Lower lobe of right lung (tissue), 2 donors: ENCODE data around the gene RAB3B. TPM values are rescaled to one million over a fixed set of nuclear protein-coding genes. Genes with fewer than 3 reads are reported as not detected.
"Not testable (repeated sequence)": the region's sequence is repeated elsewhere in the genome, so short reads cannot be mapped to it uniquely, and the experiment has no call there.

Experiments used
- ATAC-seq, 2 donors: fragments of 200-7000 bp; cut with Tn5 transposase; one replicate each; pipeline ENCODE4 v1.9.1; 2020 to 2022; ENCODE audit warnings: mild to moderate bottlenecking in 2 of 2, moderate library complexity in 2 of 2
- DNase-seq: peaks from one replicate; pipeline ENCODE4 v3.0.0-alpha.2; 2020
- H3K27ac ChIP-seq: fragments of 200-600 bp; one replicate; pipeline ENCODE4 v1.8.0; 2022
- H3K27me3 ChIP-seq: fragments of 200-600 bp; one replicate; pipeline ENCODE4 v1.8.0; 2022; ENCODE audit warnings: low read depth
- H3K36me3 ChIP-seq: fragments of 200-600 bp; one replicate; pipeline ENCODE4 v1.8.0; 2022; ENCODE audit warnings: mild to moderate bottlenecking
- H3K4me1 ChIP-seq: fragments of 200-600 bp; one replicate; pipeline ENCODE4 v1.8.0; 2022
- H3K4me3 ChIP-seq: fragments of 200-600 bp; one replicate; pipeline ENCODE4 v1.8.0; 2022; ENCODE audit warnings: mild to moderate bottlenecking
- H3K9me3 ChIP-seq: fragments of 200-600 bp; one replicate; pipeline ENCODE4 v1.8.0; 2022
- CTCF ChIP-seq: fragments of 200-600 bp; IDR thresholded peaks from one replicate; pipeline ENCODE4 v1.8.0; 2022; ENCODE audit warnings: antibody characterized with exemption, mild to moderate bottlenecking
- intact Hi-C: fragments of 100-400 bp; cut with DNase I; formaldehyde crosslinking; loops from one replicate; pipeline ENCODE4 v1.11.0; 2022
- total RNA-seq: library from RNA; stranded (reverse); fragmentation: NEBNext Ultra II Directional; extraction: Animal tissue kit (Norgen Biotek cat#: 25700); gene quantifications from one replicate; pipeline ENCODE4 v1.2.1, GENCODE V29; 2021
- donor health status: DM: no; HTN: yes; CAD: no; lungs with severe emphysema.

RAB3B gene
- total RNA-seq, 1 donor from 2014 or later: 0.06 TPM

- peak in 1 of 2 donors; percentile 30 for ATAC-seq
Observed at GRCh38 chr1:51878308-51878615, 112.2 kb downstream of the RAB3B start.

GRCh38 chr1:51877434-51878307 lies 112.8 kb downstream of the RAB3B start:
- H3K4me1 ChIP-seq: peaks cover 36% of the 10 kb centered on the region
- no peaks in the 10 kb centered on the region for H3K9me3 ChIP-seq
- DNase-seq (no peak), ATAC-seq (peak; percentile 10 to 36)
- intact Hi-C loops: no loop called here
- peak overlapping the region; percentile 94 for H3K27ac ChIP-seq
- peaks cover 7% of the 10 kb centered on the region for H3K27me3 ChIP-seq
- H3K4me3 ChIP-seq: peak overlapping the region; percentile 86
- TF ChIP-seq CTCF: no peak
- no peaks in the 10 kb centered on the region for H3K36me3 ChIP-seq

More at GRCh38 chr1:51878308-51878615, 112.2 kb downstream of the RAB3B start:
- Histone ChIP-seq H3K9me3 (no peaks in the 10 kb centered on the region), H3K27me3 (peaks cover 7% of the 10 kb centered on the region), H3K4me1 (peaks cover 36% of the 10 kb centered on the region), H3K27ac (peak overlapping the region; percentile 94), H3K36me3 (no peaks in the 10 kb centered on the region), H3K4me3 (peak overlapping the region; percentile 86)
- no peak for DNase-seq
- TF ChIP-seq CTCF: no peak
- intact Hi-C loops: no loop called here

- no peak for ATAC-seq
- no peak for DNase-seq
- Histone ChIP-seq H3K27me3 (no peaks in the 10 kb centered on the region), H3K36me3 (no peaks in the 10 kb centered on the region), H3K4me1 (peaks cover 45% of the 10 kb centered on the region), H3K27ac (no peak overlapping the region), H3K4me3 (no peak overlapping the region), H3K9me3 (no peaks in the 10 kb centered on the region)
- intact Hi-C loops: no loop called here
- TF ChIP-seq CTCF: no peak
Observed at GRCh38 chr1:51875836-51876235, 114.7 kb downstream of the RAB3B start.

GRCh38 chr1:51875291-51875772 lies 115.2 kb downstream of the RAB3B start:
- Histone ChIP-seq H3K36me3 (no peaks in the 10 kb centered on the region), H3K4me1 (peaks cover 50% of the 10 kb centered on the region), H3K9me3 (no peaks in the 10 kb centered on the region), H3K27ac (no peak overlapping the region), H3K4me3 (no peak overlapping the region), H3K27me3 (no peaks in the 10 kb centered on the region)
- no peak for TF ChIP-seq CTCF
- no peak for ATAC-seq
- no peak for DNase-seq
- intact Hi-C loops: no loop called here

GRCh38 chr1:51873270-51873669 lies 117.2 kb downstream of the RAB3B start:
- H3K9me3 ChIP-seq, H3K4me3 ChIP-seq, H3K36me3 ChIP-seq, intact Hi-C loops, DNase-seq, ATAC-seq, H3K27ac ChIP-seq, H3K27me3 ChIP-seq: not testable (repeated sequence)
- peaks cover 51% of the 10 kb centered on the region for H3K4me1 ChIP-seq

- H3K4me3 ChIP-seq: no peak overlapping the region
- intact Hi-C loops: no loop called here
- no peaks in the 10 kb centered on the region for H3K27me3 ChIP-seq
- no peak for ATAC-seq
- peaks cover 39% of the 10 kb centered on the region for H3K4me1 ChIP-seq
- H3K36me3 ChIP-seq: no peaks in the 10 kb centered on the region
- no peak for DNase-seq
- no peaks in the 10 kb centered on the region for H3K9me3 ChIP-seq
- no peak for TF ChIP-seq CTCF
- no peak overlapping the region for H3K27ac ChIP-seq
Observed at GRCh38 chr1:51871351-51871975, 119.0 kb downstream of the RAB3B start.
